Neural cell (in vitro differentiated cells): ENCODE data around the gene SLC36A2. TPM values are rescaled to one million over a fixed set of nuclear protein-coding genes. Genes with fewer than 3 reads are reported as not detected.

Experiments used
- H2AFZ ChIP-seq: fragments of 200-600, 300-800 bp; sonication (generic), shearing (Covaris generic); 2 replicates; pipeline ENCODE4 v1.6.0; 2014; ENCODE audit warnings: low read depth, mild to moderate bottlenecking, antibody characterized with exemption, low read length, moderate library complexity
- H3F3A ChIP-seq: fragments of 200-600 bp; shearing (Covaris generic); 2 replicates; pipeline ENCODE4 v1.6.1; 2016; ENCODE audit warnings: mild to moderate bottlenecking, moderate library complexity, mixed read lengths, antibody characterized with exemption, low read length; ENCODE audit not compliant: insufficient read depth, poor library complexity, severe bottlenecking
- H3K27ac ChIP-seq: fragments of 200-600, 300-800 bp; sonication (generic), shearing (Covaris generic); 2 replicates; pipeline ENCODE4 v1.5.1; 2014; ENCODE audit warnings: mild to moderate bottlenecking, low read length, moderate library complexity
- H3K27me3 ChIP-seq: fragments of 300-800, 200-600 bp; sonication (generic), shearing (Covaris generic); 2 replicates; pipeline ENCODE4 v1.6.0; 2014; ENCODE audit warnings: mild to moderate bottlenecking, low read depth, low read length, moderate library complexity; ENCODE audit not compliant: insufficient read depth
- H3K36me3 ChIP-seq: fragments of 300-800, 200-600 bp; sonication (generic), shearing (Covaris generic); 2 replicates; pipeline ENCODE4 v1.5.1; 2014; ENCODE audit warnings: mild to moderate bottlenecking, antibody characterized with exemption, low read length, moderate library complexity; ENCODE audit not compliant: insufficient read depth
- H3K4me2 ChIP-seq: fragments of 300-800, 200-600 bp; sonication (generic), shearing (Covaris generic); 2 replicates; pipeline ENCODE4 v1.6.0; 2014; ENCODE audit warnings: mild to moderate bottlenecking, low read length
- H3K4me3 ChIP-seq: fragments of 300-800, 200-600 bp; sonication (generic), shearing (Covaris generic); 2 replicates; pipeline ENCODE4 v1.5.1; 2014; ENCODE audit warnings: mild to moderate bottlenecking, low read length, moderate library complexity
- H3K79me2 ChIP-seq: fragments of 200-600 bp; shearing (Covaris generic); replicated peaks from 2 replicates; pipeline ENCODE4 v1.6.0; 2014; ENCODE audit warnings: mild to moderate bottlenecking, low read length, moderate library complexity; ENCODE audit not compliant: insufficient read depth
- H3K9ac ChIP-seq: fragments of 300-800, 200-600 bp; sonication (generic), shearing (Covaris generic); 2 replicates; pipeline ENCODE4 v1.6.1; 2016; ENCODE audit warnings: mild to moderate bottlenecking, low read length, mixed read lengths
- H3K9me2 ChIP-seq: fragments of 200-600 bp; shearing (Covaris generic); 2 replicates; pipeline ENCODE4 v1.6.1; 2016; ENCODE audit warnings: mild to moderate bottlenecking, low read length, mixed read lengths; ENCODE audit not compliant: insufficient read depth
- H3K9me3 ChIP-seq: fragments of 200-600, 300-800 bp; sonication (generic), shearing (Covaris generic); 2 replicates; pipeline ENCODE4 v1.6.1; 2016; ENCODE audit warnings: mild to moderate bottlenecking, mixed run types, low read length, moderate library complexity, mixed read lengths
- H4K20me1 ChIP-seq: fragments of 200-600 bp; shearing (Covaris generic); 2 replicates; pipeline ENCODE4 v1.6.1; 2016; ENCODE audit warnings: mild to moderate bottlenecking, mixed run types; ENCODE audit not compliant: insufficient read depth
- EP300 ChIP-seq: fragments of 450-650 bp; conservative IDR thresholded peaks from 2 replicates; pipeline ENCODE4 v1.6.1; 2014; ENCODE audit warnings: antibody characterized with exemption, mild to moderate bottlenecking, moderate library complexity; ENCODE audit not compliant: poor library complexity, severe bottlenecking
- EZH2 ChIP-seq: fragments of 200-600, 300-800 bp; shearing (Covaris generic), sonication (generic); IDR thresholded peaks from 2 replicates; pipeline ENCODE4 v1.6.1; 2014; ENCODE audit warnings: antibody characterized with exemption, low read length, borderline replicate concordance, mild to moderate bottlenecking; ENCODE audit not compliant: insufficient read depth, poor library complexity, severe bottlenecking
- MXI1 ChIP-seq: fragments of 450-650 bp; conservative IDR thresholded peaks from 2 replicates; pipeline ENCODE4 v1.6.1; 2014; ENCODE audit warnings: antibody characterized with exemption, mild to moderate bottlenecking; ENCODE audit not compliant: poor library complexity, severe bottlenecking
- POLR2AphosphoS5 ChIP-seq: IDR thresholded peaks from 2 replicates; pipeline ENCODE4 v1.6.1; 2012
- RAD21 ChIP-seq: fragments of 450-650 bp; conservative IDR thresholded peaks from 2 replicates; pipeline ENCODE4 v1.6.1; 2014; ENCODE audit warnings: antibody characterized with exemption, mild to moderate bottlenecking, moderate library complexity
- REST ChIP-seq: IDR thresholded peaks from 2 replicates; pipeline ENCODE4 v1.6.1; 2012; ENCODE audit warnings: borderline replicate concordance
- SMC3 ChIP-seq: fragments of 450-650 bp; conservative IDR thresholded peaks from 2 replicates; pipeline ENCODE4 v1.6.1; 2014; ENCODE audit warnings: antibody characterized with exemption, mild to moderate bottlenecking, moderate library complexity; ENCODE audit not compliant: poor library complexity
- TAF1 ChIP-seq: IDR thresholded peaks from 2 replicates; pipeline ENCODE4 v1.6.1; 2012; ENCODE audit warnings: low read depth
- polyA plus RNA-seq: library from polyadenylated mRNA; depleted of rRNA; stranded (reverse); fragments of >200 nt; gene quantifications from 2 replicates; pipeline ENCODE4 v1.2.3, GENCODE V29; 2014
- TF ChIP-seq, protein P1 (sequence below): fragments of 450-650 bp; IDR thresholded peaks from 2 replicates; pipeline ENCODE4 v1.5.1; 2014; ENCODE audit warnings: antibody characterized with exemption, mild to moderate bottlenecking, moderate library complexity; ENCODE audit not compliant: poor library complexity, severe bottlenecking

The SLC36A2 gene
- polyA plus RNA-seq, 1 donor from 2014 or later, result not detected

DNA sequence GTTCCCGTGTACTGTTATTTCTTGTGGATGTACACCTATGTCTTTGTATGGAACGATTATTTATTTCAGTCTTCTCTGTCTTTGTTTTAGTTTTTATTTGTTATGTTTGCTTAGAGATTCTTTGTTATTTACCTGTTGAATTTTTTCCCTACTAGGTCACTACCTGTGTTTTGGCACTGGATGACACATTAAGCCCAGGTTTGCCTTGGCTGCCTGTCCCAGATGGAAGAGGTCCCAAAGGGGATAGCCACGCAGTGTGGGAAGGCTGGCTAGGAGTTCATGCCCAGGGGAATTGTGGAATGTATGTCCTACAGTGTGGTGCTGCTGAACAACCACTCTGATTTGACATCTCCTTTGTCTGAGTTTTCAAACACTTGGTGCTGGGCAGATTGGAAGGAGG, 15.6 kb upstream of the SLC36A2 start:
- H3K9me3 ChIP-seq, result no peaks in the 10 kb centered on the region

GRCh38 chr5:151359391-151359790, 12.0 kb upstream of the SLC36A2 start:
- Histone ChIP-seq H2AFZ (no peak overlapping the region), H3K36me3 (no peaks in the 10 kb centered on the region), H3K9me3 (no peaks in the 10 kb centered on the region), H4K20me1 (no peaks in the 10 kb centered on the region), H3K27me3 (no peaks in the 10 kb centered on the region), H3K27ac (no peak overlapping the region), H3K4me2 (no peak overlapping the region), H3K9ac (no peak overlapping the region), H3K9me2 (no peaks in the 10 kb centered on the region), H3K4me3 (no peak overlapping the region), H3F3A (no peaks in the 10 kb centered on the region), H3K79me2 (no peaks in the 10 kb centered on the region)
- TF ChIP-seq, protein P1, sequence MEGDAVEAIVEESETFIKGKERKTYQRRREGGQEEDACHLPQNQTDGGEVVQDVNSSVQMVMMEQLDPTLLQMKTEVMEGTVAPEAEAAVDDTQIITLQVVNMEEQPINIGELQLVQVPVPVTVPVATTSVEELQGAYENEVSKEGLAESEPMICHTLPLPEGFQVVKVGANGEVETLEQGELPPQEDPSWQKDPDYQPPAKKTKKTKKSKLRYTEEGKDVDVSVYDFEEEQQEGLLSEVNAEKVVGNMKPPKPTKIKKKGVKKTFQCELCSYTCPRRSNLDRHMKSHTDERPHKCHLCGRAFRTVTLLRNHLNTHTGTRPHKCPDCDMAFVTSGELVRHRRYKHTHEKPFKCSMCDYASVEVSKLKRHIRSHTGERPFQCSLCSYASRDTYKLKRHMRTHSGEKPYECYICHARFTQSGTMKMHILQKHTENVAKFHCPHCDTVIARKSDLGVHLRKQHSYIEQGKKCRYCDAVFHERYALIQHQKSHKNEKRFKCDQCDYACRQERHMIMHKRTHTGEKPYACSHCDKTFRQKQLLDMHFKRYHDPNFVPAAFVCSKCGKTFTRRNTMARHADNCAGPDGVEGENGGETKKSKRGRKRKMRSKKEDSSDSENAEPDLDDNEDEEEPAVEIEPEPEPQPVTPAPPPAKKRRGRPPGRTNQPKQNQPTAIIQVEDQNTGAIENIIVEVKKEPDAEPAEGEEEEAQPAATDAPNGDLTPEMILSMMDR, result no peak
- TF ChIP-seq MXI1, result no peak
- no peak for TF ChIP-seq EZH2
- TF ChIP-seq TAF1, result no peak
- TF ChIP-seq POLR2AphosphoS5, result no peak
- TF ChIP-seq SMC3, result no peak
- no peak for TF ChIP-seq REST
- no peak for TF ChIP-seq RAD21

More for the DNA sequence above, 15.6 kb upstream of the SLC36A2 start:
- H3K79me2 ChIP-seq, result no peaks in the 10 kb centered on the region
- no peak overlapping the region for H3K27ac ChIP-seq
- no peak overlapping the region for H3K4me2 ChIP-seq
- H2AFZ ChIP-seq, result no peak overlapping the region
- H3K36me3 ChIP-seq, result no peaks in the 10 kb centered on the region
- no peaks in the 10 kb centered on the region for H3F3A ChIP-seq
- no peaks in the 10 kb centered on the region for H3K27me3 ChIP-seq
- no peaks in the 10 kb centered on the region for H4K20me1 ChIP-seq
- H3K9ac ChIP-seq, result no peak overlapping the region
- no peak for TF ChIP-seq EP300
- no peak for TF ChIP-seq POLR2AphosphoS5
- TF ChIP-seq REST, result no peak
- no peak for TF ChIP-seq RAD21
- TF ChIP-seq TAF1, result no peak
- no peak for TF ChIP-seq EZH2
- TF ChIP-seq, protein P1, result no peak
- no peak for TF ChIP-seq MXI1
- no peak for TF ChIP-seq SMC3
- no peak overlapping the region for H3K4me3 ChIP-seq
- no peaks in the 10 kb centered on the region for H3K9me2 ChIP-seq
